HG02870 (cell line): ENCODE data around the gene VWF.

Source experiments
- ATAC-seq: cut with Tn5 transposase; IDR thresholded peaks from one replicate; pipeline ENCODE4 v1.9.1; 2021; ENCODE audit warnings: mild to moderate bottlenecking, moderate library complexity; ENCODE audit not compliant: unreplicated experiment

The VWF gene

GRCh38 chr12:5923751-5924150, 200.7 kb downstream of the VWF start:
- ATAC-seq, result no peak

GRCh38 chr12:5923043-5923605, 201.3 kb downstream of the VWF start:
- ATAC-seq, result no peak

DNA sequence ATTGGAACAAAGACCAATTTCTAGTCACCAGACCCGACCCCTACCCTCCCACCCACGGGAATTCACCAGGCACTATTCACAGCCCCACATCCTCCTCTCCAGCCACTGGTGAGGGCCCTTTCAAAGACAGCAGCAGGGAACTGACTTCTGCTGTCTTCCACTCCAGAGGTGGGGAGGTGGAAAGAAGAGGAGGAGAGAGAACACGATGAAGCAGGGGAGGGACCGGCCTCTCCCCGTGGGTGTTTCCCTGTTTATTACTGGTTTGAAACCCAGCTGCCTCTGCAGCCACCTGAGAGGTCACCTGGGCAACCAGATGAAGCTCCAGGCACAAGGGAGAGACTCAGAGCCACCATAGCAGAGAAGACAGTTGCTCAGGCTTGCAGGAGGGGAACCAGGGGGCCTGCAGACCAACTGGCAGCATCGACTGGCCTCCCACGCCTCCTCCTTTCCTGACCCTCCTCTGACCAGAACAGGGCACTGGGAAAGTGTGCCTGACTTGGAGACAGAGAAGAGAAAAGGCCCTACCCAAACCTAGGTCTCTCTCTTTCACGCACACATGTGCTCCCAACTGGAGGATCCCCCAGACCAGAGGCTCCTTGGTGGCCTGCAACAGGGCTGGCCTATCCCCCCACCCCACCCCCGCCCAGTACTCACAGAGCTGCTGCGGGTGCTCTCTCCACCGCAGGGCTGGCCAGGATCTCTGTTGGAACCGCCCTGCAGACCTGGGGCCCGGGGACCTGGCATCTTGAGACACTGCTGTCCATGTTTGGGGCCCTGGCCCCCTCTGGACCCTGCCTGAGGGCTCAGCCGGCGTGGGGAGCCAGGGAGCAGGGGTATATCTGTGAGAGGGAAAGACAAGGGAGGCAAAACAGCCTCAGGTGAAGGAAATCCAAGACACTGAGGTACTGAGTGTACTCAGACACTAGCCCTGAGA, 202.2 kb downstream of the VWF start:
- no peak for ATAC-seq

GRCh38 chr12:5921027-5921909, 203.2 kb downstream of the VWF start:
- no peak for ATAC-seq

DNA sequence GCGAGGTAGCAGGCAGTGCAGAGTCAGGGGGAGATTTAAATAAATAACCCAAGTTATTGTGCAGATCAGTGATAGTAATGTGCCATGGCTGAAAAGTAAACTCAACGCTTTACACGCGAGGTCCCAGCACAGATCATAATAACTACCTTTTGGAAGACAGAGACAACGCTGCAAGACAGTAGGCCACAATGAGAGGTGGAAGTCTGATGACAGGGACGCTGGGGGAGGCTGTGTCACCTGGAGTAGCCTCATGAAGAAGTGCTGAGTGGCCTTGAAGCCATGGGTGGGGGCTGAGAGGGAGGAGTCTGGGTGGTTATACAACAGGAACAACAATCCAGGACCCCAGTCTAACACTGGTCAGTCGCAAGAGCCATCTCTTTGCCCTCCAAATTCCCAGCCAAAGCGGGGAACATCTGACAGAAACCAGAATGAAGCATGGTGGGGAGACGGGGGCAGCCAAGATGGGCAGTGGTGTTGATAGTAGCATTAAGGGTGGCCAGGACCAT, 207.6 kb downstream of the VWF start:
- ATAC-seq, result no peak

GRCh38 chr12:5915511-5915910, 209.0 kb downstream of the VWF start:
- no peak for ATAC-seq

GRCh38 chr12:5914387-5915149, 209.9 kb downstream of the VWF start:
- no peak for ATAC-seq

DNA sequence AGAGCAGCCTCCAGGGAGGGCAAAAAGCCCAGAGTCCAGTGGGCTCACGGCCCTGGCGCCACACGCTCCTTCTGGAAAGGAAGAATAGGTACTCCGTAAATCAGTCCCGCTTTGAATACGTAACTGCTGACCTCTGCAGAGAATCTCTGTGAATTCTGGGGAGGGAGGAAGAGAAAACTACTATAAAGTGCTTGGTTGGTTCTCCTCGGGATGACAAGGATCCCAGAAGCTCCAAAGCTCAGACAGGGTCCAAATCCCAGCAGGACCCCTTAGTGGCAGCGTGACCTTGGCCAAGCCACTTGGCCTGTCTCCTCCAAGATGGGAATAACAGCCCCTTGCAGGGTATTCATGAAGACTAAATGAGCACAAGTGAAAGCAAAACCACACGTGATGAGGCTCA, 211.1 kb downstream of the VWF start:
- no peak for ATAC-seq

DNA sequence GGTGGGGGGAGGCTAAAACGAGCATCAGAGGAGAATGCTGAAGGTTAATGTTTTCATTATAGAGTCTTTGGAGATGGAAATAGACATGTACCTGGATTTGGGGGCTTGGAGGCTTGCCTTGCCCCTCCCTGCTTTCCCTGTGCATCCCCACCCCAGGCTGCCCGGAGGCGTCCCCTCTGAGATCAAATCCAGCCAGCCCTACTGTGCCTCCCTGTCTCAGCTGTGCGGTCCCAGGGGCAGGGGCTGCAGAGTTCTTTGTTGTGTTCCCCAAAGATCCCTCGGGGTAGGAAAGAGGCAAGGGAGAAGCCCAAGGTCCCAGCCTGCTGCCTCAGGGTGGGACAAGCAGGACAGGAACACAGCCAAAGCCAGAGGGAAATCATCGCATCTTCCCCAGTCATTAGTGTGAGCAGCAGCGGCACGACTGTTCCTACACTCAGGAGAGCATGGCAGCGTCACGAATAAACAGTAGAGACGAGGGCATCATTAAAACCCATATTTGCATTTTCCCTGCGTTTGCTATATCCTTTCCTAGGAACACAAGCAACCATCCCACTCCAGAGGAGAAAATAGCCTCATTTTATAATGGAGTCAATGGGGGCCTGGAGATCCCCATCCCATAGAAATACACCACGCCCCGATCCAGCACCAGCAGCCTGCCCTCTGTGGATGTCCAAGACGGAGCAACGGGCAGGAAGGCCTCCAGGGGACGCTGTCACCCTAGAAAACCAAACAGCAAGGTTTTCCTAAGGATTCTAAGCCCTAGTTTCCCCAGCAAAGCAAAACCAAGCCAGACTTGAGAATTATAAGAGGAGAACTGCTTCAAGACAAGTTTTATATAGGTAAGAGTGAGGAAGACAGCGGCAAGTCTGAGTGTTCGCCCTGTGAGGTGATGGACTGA, 211.8 kb downstream of the VWF start:
- ATAC-seq, result no peak

GRCh38 chr12:5912011-5912410, 212.5 kb downstream of the VWF start:
- ATAC-seq, result no peak

DNA sequence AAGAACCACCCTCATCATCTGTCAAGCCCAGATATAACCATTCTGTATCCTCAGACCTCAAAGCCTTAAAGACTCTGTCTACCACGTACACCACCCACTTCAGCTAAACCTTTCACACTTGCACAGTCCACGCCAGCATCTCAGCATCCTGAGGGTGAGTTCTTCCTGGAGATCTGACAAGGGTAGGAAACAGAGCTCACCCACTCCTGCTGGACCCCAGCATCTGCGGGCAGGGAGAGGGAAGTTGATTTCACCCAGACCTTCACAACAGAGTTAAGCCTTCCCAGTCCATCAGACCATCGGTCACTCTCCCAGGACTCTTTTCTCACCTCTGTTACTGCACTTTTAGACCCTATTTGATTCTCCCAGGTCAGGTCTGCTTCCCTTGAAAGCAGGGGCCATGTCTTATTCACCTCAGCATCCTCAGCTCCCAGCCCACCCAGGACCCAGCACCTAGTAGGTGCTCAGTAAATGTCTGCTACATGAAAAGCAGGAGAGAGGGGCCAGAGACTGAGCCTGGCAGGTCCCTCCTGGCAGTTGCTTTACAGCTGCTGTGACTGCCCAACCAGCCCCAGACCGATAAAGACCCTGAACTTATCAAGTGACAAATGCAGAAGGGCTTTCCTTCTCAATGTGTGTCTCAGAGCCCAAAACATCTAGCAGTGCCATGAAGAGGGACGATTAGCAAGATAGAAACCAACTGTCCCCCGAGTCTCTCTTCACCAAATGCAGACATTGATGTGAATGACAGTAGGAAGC, 213.5 kb downstream of the VWF start:
- no peak for ATAC-seq

DNA sequence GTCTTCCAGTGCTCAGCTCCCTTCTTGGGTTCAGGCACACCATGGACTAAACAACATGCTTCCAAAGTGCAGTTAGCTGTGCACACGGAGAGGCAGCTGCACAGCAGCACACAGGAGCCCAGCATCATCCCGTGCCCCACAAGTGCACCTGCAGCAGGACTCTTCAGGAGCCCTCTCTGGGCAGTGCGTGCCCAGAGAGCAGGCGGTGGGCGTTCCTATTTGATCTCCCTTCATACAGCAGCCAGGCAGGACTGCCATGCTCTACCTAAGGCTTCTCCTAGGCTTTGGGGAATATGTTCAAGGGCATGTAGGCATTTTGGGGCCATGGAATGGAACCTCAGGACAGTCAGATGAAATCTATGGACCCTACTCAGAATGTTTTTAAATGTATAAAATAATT, 214.9 kb downstream of the VWF start:
- ATAC-seq, result no peak

- no peak for ATAC-seq
Measured at GRCh38 chr12:5908251-5908650, 216.2 kb downstream of the VWF start.

- ATAC-seq, result no peak
Measured at GRCh38 chr12:5907807-5908206, 216.7 kb downstream of the VWF start.

DNA sequence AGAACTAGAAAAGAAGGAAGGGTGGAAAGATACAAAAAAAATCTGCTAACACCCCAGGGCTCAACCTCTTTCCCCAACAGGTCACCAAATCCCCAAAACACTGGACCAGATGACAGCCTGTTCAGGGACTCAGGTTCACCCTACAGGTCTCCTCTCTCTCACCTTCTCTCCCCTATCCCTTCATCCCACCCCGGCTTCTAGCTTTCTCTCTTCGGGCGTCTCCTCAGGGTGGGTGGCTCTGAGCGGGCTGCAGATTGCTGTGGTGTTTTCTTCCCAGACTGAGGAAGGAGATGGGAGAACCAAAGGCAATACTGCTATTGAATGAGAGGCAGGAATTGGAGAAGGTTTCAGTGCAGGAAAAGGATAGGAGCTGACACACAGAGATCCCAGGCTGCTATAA, 218.7 kb downstream of the VWF start:
- no peak for ATAC-seq

DNA sequence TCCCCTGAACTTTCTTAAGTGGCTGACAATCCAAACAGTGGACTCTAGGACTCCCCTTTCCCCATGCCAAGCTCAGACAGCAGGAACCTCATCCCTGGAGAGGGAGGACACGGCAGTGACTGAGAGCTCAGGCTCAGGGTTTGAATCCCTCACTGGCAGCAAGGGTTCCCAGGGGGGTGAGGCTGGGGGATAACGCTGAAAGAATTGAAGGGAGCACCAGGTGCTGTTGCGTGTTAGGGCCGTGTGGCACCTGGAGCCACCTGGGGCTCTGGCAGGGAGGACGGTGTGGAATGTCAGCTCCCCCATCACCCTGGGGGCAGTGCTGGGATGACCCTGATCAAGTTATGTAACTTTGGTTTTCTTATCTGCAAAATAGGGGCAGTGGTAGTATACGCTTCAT, 219.5 kb downstream of the VWF start:
- no peak for ATAC-seq

DNA sequence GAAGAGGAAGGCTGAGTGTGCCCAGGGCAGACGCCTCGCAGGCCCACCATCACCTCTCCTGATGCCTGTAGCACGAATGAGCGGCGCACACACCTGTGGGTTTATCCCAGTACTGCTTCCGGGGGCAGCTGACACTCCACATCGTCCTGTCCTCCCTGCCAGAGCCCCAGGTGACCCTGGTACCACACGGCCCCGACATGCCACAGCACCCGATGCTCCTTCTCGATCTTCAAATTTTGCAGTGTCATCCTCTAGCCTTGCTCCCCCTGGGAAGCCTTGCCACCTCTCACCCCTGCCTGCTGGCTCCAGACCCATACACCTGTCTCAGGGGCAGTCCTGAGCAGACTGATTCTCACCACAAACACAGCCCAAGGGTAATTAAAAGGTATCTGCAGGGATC, 220.0 kb downstream of the VWF start:
- ATAC-seq, result no peak

DNA sequence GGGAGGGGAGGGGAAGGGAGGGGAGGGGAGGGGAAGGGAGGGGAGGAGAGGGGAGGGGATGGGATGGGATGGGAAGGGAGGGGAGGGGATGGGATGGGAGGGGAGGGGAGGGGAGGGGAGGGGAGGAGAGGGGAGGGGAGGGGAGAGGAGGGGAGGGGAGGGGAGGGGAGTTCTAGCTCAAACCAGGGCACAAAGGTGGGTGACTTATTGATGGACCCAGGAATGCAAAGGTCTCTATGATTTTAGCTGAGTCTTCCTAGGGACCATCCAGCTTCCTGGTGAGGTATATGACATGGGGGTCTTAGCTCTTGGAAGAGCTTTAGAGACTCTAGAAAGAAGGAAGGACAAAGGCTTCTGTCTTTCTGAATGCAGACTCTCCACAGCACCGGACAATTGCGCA, 221.7 kb downstream of the VWF start:
- ATAC-seq, result no peak

GRCh38 chr12:5901416-5901815, 223.1 kb downstream of the VWF start:
- ATAC-seq, result no peak
